Smooth muscle cell (in vitro differentiated cells): Measurements from ENCODE around the gene SENP2. TPM values are rescaled to one million over a fixed set of nuclear protein-coding genes. Genes with fewer than 3 reads are reported as not detected.

Experiments
- DNase-seq: peaks from one replicate; lab custom pipeline; 2025; ENCODE audit not compliant: unreplicated experiment; lab: John Stamatoyannopoulos, UW
- H2AFZ ChIP-seq: fragments of 200-600 bp; sonication (generic); 2 replicates; pipeline ENCODE4 v1.6.0; 2016; ENCODE audit warnings: antibody characterized with exemption, low read depth, mild to moderate bottlenecking
- H3F3A ChIP-seq: fragments of 200-600 bp; sonication (generic); 2 replicates; pipeline ENCODE4 v1.6.0; 2017; ENCODE audit warnings: antibody characterized with exemption, low read depth
- H3K27ac ChIP-seq: fragments of 200-600 bp; sonication (generic); 2 replicates; pipeline ENCODE4 v1.5.1; 2016; ENCODE audit warnings: low read depth, mild to moderate bottlenecking
- H3K27me3 ChIP-seq: fragments of 200-600 bp; sonication (generic); 2 replicates; pipeline ENCODE4 v1.6.1; 2016; ENCODE audit warnings: low read depth, mild to moderate bottlenecking
- H3K36me3 ChIP-seq: fragments of 200-600 bp; sonication (generic); 2 replicates; pipeline ENCODE4 v1.5.1; 2016; ENCODE audit warnings: low read depth
- H3K4me1 ChIP-seq: fragments of 200-600 bp; sonication (generic); 2 replicates; pipeline ENCODE4 v1.5.1; 2016; ENCODE audit warnings: low read depth
- H3K4me2 ChIP-seq: fragments of 200-600 bp; sonication (generic); 2 replicates; pipeline ENCODE4 v1.6.0; 2016; ENCODE audit warnings: mild to moderate bottlenecking
- H3K4me3 ChIP-seq: fragments of 200-600 bp; sonication (generic); 2 replicates; pipeline ENCODE4 v1.5.1; 2016; ENCODE audit warnings: mild to moderate bottlenecking
- H3K79me2 ChIP-seq: fragments of 200-600 bp; sonication (generic); 2 replicates; pipeline ENCODE4 v1.6.0; 2016; ENCODE audit warnings: low read depth, mild to moderate bottlenecking
- H3K9ac ChIP-seq: fragments of 200-600 bp; sonication (generic); 2 replicates; pipeline ENCODE4 v1.6.0; 2016; ENCODE audit warnings: low read depth
- H3K9me3 ChIP-seq: fragments of 200-600 bp; sonication (generic); replicated peaks from 2 replicates; pipeline ENCODE4 v1.5.1; 2016; ENCODE audit warnings: low read depth
- H4K20me1 ChIP-seq: fragments of 200-600 bp; sonication (generic); 2 replicates; pipeline ENCODE4 v1.6.0; 2016; ENCODE audit warnings: low read depth
- WGBS: methylation state at CpG from one replicate; pipeline ENCODE4 v1.1.7; 2016; ENCODE audit warnings: low lambda C conversion rate; 5-methylcytosine and 5-hydroxymethylcytosine counted together
- polyA plus RNA-seq: library from polyadenylated mRNA; unstranded; fragments of >200 nt; fragmentation: Nextera tagmentation; extraction: Ambion mirVana; gene quantifications from 2 replicates; pipeline ENCODE4 v1.2.1, GENCODE V29; 2016
- total RNA-seq: library from RNA; depleted of rRNA; stranded (reverse); fragments of >200 nt; gene quantifications from 2 replicates; pipeline ENCODE4 v1.2.3, GENCODE V29; 2014
- TF ChIP-seq, protein P1 (sequence below): fragments of 200-600 bp; sonication (generic); IDR thresholded peaks from 2 replicates; pipeline ENCODE4 v1.5.1; 2017; ENCODE audit warnings: borderline replicate concordance, mild to moderate bottlenecking, antibody characterized with exemption; ENCODE audit not compliant: insufficient read depth, poor library complexity, severe bottlenecking

SENP2 gene
- total and polyA plus RNA-seq, 2 experiments from 2014 or later: 22.9 to 27.4 TPM

DNA sequence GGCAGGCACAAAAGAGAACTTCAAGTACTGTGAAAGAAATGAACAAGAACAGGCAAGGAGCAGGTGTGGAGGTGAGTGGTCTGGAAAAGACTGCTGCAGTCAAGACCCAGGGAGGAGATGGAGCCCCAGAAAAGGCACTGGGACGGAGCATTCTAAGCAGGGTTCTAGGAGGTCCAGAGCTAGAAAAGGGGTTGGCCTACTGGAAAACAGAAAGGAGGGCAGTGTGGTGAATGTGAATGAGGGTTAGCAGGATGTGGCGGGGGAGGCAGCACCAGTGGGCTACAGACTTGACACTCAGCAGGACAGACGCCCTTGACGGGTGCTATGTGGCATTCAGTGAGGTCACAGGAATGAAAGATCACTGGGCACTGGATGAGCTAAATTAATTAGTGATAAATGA, 75.7 kb downstream of the SENP2 start:
- WGBS: 91% methylated on average over 4 of the region's 4 CpGs
- Histone ChIP-seq H3K4me2 (no peak overlapping the region), H4K20me1 (peaks cover 63% of the 10 kb centered on the region), H2AFZ (no peak overlapping the region), H3K79me2 (peaks cover 12% of the 10 kb centered on the region), H3K9me3 (no peaks in the 10 kb centered on the region), H3K27ac (peak overlapping the region; percentile 55), H3K36me3 (peaks cover 2% of the 10 kb centered on the region), H3K9ac (no peak overlapping the region), H3K4me3 (no peak overlapping the region), H3F3A (peaks cover 54% of the 10 kb centered on the region), H3K4me1 (peaks cover 3% of the 10 kb centered on the region), H3K27me3 (no peaks in the 10 kb centered on the region)
- TF ChIP-seq, protein P1, sequence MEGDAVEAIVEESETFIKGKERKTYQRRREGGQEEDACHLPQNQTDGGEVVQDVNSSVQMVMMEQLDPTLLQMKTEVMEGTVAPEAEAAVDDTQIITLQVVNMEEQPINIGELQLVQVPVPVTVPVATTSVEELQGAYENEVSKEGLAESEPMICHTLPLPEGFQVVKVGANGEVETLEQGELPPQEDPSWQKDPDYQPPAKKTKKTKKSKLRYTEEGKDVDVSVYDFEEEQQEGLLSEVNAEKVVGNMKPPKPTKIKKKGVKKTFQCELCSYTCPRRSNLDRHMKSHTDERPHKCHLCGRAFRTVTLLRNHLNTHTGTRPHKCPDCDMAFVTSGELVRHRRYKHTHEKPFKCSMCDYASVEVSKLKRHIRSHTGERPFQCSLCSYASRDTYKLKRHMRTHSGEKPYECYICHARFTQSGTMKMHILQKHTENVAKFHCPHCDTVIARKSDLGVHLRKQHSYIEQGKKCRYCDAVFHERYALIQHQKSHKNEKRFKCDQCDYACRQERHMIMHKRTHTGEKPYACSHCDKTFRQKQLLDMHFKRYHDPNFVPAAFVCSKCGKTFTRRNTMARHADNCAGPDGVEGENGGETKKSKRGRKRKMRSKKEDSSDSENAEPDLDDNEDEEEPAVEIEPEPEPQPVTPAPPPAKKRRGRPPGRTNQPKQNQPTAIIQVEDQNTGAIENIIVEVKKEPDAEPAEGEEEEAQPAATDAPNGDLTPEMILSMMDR: no peak
- no peak for DNase-seq

- H3K4me2 ChIP-seq: no peak overlapping the region
- H3K4me3 ChIP-seq: no peak overlapping the region
- TF ChIP-seq, protein P1: no peak
- H3K27me3 ChIP-seq: no peaks in the 10 kb centered on the region
- no peaks in the 10 kb centered on the region for H3K9me3 ChIP-seq
- peaks cover 9% of the 10 kb centered on the region for H3K36me3 ChIP-seq
- WGBS: over 99% methylated on average over 5 of the region's 5 CpGs
- no peak overlapping the region for H2AFZ ChIP-seq
- H3K4me1 ChIP-seq: no peaks in the 10 kb centered on the region
- no peak overlapping the region for H3K9ac ChIP-seq
- peaks cover 28% of the 10 kb centered on the region for H3K79me2 ChIP-seq
- H4K20me1 ChIP-seq: peaks cover 59% of the 10 kb centered on the region
- H3F3A ChIP-seq: peaks cover 45% of the 10 kb centered on the region
- DNase-seq: no peak
- no peak overlapping the region for H3K27ac ChIP-seq
These were observed 77.8 kb downstream of the SENP2 start for GRCh38 chr3:185663929-185664328.

DNA sequence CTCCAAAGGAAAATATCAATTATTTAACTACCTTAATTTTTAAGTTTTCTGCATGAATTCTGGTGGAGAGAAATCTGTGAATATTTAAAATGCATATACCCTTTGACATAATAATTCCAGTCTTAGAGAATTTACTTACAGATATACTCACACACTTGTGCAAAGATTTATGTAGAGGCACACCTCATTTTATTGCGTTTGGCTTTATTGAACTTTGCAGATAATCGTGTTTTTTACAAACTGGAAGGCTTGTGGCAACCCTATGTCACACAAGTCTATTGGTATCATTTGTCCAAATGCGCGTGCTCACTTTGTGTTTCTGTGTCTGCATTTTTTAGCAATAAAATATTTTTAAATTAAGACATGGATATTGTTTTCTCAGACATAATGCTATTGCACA, 81.5 kb downstream of the SENP2 start:
- H3K79me2 ChIP-seq: peaks cover 37% of the 10 kb centered on the region
- no peak overlapping the region for H3K27ac ChIP-seq
- H3K9me3 ChIP-seq: no peaks in the 10 kb centered on the region
- TF ChIP-seq, protein P1: no peak
- peaks cover 38% of the 10 kb centered on the region for H3K36me3 ChIP-seq
- H3K4me2 ChIP-seq: no peak overlapping the region
- H3K4me1 ChIP-seq: no peaks in the 10 kb centered on the region
- peaks cover 53% of the 10 kb centered on the region for H4K20me1 ChIP-seq
- no peak overlapping the region for H3K9ac ChIP-seq
- no peak overlapping the region for H3K4me3 ChIP-seq
- DNase-seq: no peak
- WGBS: 96% methylated on average over 4 of the region's 4 CpGs
- no peaks in the 10 kb centered on the region for H3K27me3 ChIP-seq
- H3F3A ChIP-seq: peaks cover 29% of the 10 kb centered on the region
- no peak overlapping the region for H2AFZ ChIP-seq

GRCh38 chr3:185677146-185677829, 91.2 kb downstream of the SENP2 start:
- H4K20me1 ChIP-seq: peaks cover 75% of the 10 kb centered on the region
- H3K4me3 ChIP-seq: no peak overlapping the region
- peak overlapping the region; percentile 34 for H3K27ac ChIP-seq
- no peak overlapping the region for H2AFZ ChIP-seq
- WGBS: 100% methylated on average over 1 of the region's 1 CpG
- DNase-seq: no peak
- H3K9me3 ChIP-seq: no peaks in the 10 kb centered on the region
- H3K9ac ChIP-seq: no peak overlapping the region
- H3K79me2 ChIP-seq: peaks cover 47% of the 10 kb centered on the region
- no peak overlapping the region for H3K4me2 ChIP-seq
- peaks cover 20% of the 10 kb centered on the region for H3F3A ChIP-seq
- TF ChIP-seq, protein P1: peak; percentile 69
- no peaks in the 10 kb centered on the region for H3K4me1 ChIP-seq
- peaks cover 31% of the 10 kb centered on the region for H3K36me3 ChIP-seq
- no peaks in the 10 kb centered on the region for H3K27me3 ChIP-seq
